ENCODE data around the gene MEF2C. TPM values are rescaled to one million over a fixed set of nuclear protein-coding genes. Genes with fewer than 3 reads are reported as not detected.

Gene MEF2C
- total RNA-seq, 3 donors from 2014 or later (not counting 1 experiment from before 2014, with no cell fraction given) = 9.2 to 22.0 (median 18.3) TPM

GRCh38 chr5:88888848-88889188, 5.8 kb upstream of the MEF2C start:
- Histone ChIP-seq H3K4me3 (ENCODE audit: low read length) (peak overlapping the region; percentile 44), H3K27ac (ENCODE audit: low read length) (peak overlapping the region; percentile 51), H3K36me3 (ENCODE audit: control insufficient read depth, insufficient read depth, low read length) (no peaks in the 10 kb centered on the region), H3K9me3 (ENCODE audit: control insufficient read depth, insufficient read depth, low read length) (no peaks in the 10 kb centered on the region), H3K27me3 (ENCODE audit: control insufficient read depth, insufficient read depth, low read length) (peaks cover 7% of the 10 kb centered on the region), H3K4me1 (ENCODE audit: control insufficient read depth, insufficient read depth, low read length) (peaks cover 12% of the 10 kb centered on the region)
- Mint-ChIP-seq H3K27me3 (ENCODE audit: low read depth in 2 of 2) (peaks cover 27 to 39% of the 10 kb centered on the region in 2 donors), H3K36me3 (no peaks in the 10 kb centered on the region), H3K4me1 (peaks cover 16 to 25% of the 10 kb centered on the region in 2 donors), H3K4me3 (no peak overlapping the region), H3K27ac (no peak overlapping the region), H3K9me3 (no peaks in the 10 kb centered on the region)
- no peak for TF ChIP-seq CTCF (IDR thresholded peaks at IDR 0.05)
- WGBS (ENCODE audit: insufficient coverage) = 14% methylated on average over 9 of the region's 9 CpGs
- DNase-seq (no peak), ATAC-seq (no peak)
- intact Hi-C loops (cut with micrococcal nuclease) = loop anchor here (10.0 kb wide), 1 partner anchor 426 kb away; no protein-coding TSS in a partner anchor

DNA sequence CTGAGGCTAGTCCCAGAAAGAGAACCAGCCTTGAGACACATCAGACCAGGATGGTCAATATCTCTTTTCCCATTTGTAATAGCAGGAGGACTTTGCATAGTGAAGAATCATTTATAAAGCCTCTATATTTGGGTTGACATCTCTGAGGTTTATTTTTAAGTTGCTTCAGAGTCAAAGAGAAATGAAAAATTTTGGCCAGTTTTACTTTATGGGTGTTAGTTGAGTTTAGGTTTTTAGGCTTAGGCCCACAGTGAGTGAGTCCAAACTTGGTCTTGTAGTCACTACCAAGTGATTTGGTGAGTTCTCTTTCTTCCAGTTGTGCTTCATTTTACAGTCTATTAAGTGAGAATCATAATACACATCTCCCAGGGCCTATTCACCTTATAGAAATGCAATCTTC, 5.3 kb upstream of the MEF2C start:
- Mint-ChIP-seq H3K27me3 (ENCODE audit: low read depth in 2 of 2) (peaks cover 27 to 39% of the 10 kb centered on the region in 2 donors), H3K4me1 (peaks cover 21 to 30% of the 10 kb centered on the region in 2 donors), H3K4me3 (no peak overlapping the region), H3K36me3 (no peaks in the 10 kb centered on the region), H3K27ac (no peak overlapping the region), H3K9me3 (no peaks in the 10 kb centered on the region)
- H3K27me3 ChIP-seq (ENCODE audit: control insufficient read depth, insufficient read depth, low read length) = peaks cover 7% of the 10 kb centered on the region
- peaks cover 12% of the 10 kb centered on the region for H3K4me1 ChIP-seq (ENCODE audit: control insufficient read depth, insufficient read depth, low read length)
- intact Hi-C loops (cut with micrococcal nuclease) = loop anchor here (10.0 kb wide), 1 partner anchor 427 kb away; no protein-coding TSS in a partner anchor
- no peak overlapping the region for H3K27ac ChIP-seq (ENCODE audit: low read length)
- H3K9me3 ChIP-seq (ENCODE audit: control insufficient read depth, insufficient read depth, low read length) = no peaks in the 10 kb centered on the region
- H3K4me3 ChIP-seq (ENCODE audit: low read length) = no peak overlapping the region
- TF ChIP-seq CTCF (IDR thresholded peaks at IDR 0.05) = no peak
- H3K36me3 ChIP-seq (ENCODE audit: control insufficient read depth, insufficient read depth, low read length) = no peaks in the 10 kb centered on the region
- DNase-seq (no peak), ATAC-seq (no peak)

DNA sequence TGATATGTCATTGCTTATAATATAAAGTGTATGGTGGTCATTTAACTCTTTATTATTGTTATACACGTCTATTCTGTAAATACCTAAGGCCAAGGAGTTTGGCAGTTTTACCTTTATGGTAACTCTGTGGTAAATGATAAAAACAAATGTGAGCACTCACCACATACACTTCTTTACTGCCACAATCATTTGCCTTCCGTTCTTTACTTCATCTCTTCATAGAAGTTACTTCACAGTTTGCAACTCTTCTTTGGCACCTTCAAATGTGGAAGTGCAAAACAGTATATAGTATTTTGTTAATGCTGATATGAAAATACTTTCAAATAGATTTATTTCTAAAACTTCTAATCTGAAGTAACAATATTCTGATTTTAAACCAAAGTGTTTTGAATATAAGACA, 4.4 kb upstream of the MEF2C start:
- Mint-ChIP-seq H3K9me3 (no peaks in the 10 kb centered on the region), H3K4me3 (no peak overlapping the region), H3K27me3 (ENCODE audit: low read depth in 2 of 2) (peaks cover 27 to 38% of the 10 kb centered on the region in 2 donors), H3K4me1 (peaks cover 28 to 36% of the 10 kb centered on the region in 2 donors), H3K27ac (no peak overlapping the region), H3K36me3 (no peaks in the 10 kb centered on the region)
- DNase-seq (no peak), ATAC-seq (no peak)
- Histone ChIP-seq H3K4me1 (ENCODE audit: control insufficient read depth, insufficient read depth, low read length) (peaks cover 12% of the 10 kb centered on the region), H3K36me3 (ENCODE audit: control insufficient read depth, insufficient read depth, low read length) (no peaks in the 10 kb centered on the region), H3K4me3 (ENCODE audit: low read length) (no peak overlapping the region), H3K27ac (ENCODE audit: low read length) (peak overlapping the region; percentile 7), H3K27me3 (ENCODE audit: control insufficient read depth, insufficient read depth, low read length) (peaks cover 7% of the 10 kb centered on the region), H3K9me3 (ENCODE audit: control insufficient read depth, insufficient read depth, low read length) (no peaks in the 10 kb centered on the region)
- no CpG with 5 or more reads among the region's 2 CpGs for WGBS (ENCODE audit: insufficient coverage)
- TF ChIP-seq CTCF (IDR thresholded peaks at IDR 0.05) = no peak
- intact Hi-C loops (cut with micrococcal nuclease) = loop anchor here (10.0 kb wide), 1 partner anchor 427 kb away; no protein-coding TSS in a partner anchor

GRCh38 chr5:88886746-88887341, 3.9 kb upstream of the MEF2C start:
- H3K4me1 ChIP-seq (ENCODE audit: control insufficient read depth, insufficient read depth, low read length) = peaks cover 12% of the 10 kb centered on the region
- no peak overlapping the region for H3K27ac Mint-ChIP-seq
- peak overlapping the region; percentile 7 for H3K27ac ChIP-seq (ENCODE audit: low read length)
- no peak for ATAC-seq
- peaks cover 23 to 34% of the 10 kb centered on the region in 2 donors for H3K27me3 Mint-ChIP-seq (ENCODE audit: low read depth in 2 of 2)
- WGBS (ENCODE audit: insufficient coverage) = 51% methylated on average over 4 of the region's 4 CpGs
- no peak for TF ChIP-seq CTCF (IDR thresholded peaks at IDR 0.05)
- no peak for DNase-seq
- no peaks in the 10 kb centered on the region for H3K9me3 Mint-ChIP-seq
- H3K4me1 Mint-ChIP-seq = peaks cover 32 to 39% of the 10 kb centered on the region in 2 donors
- H3K36me3 Mint-ChIP-seq = no peaks in the 10 kb centered on the region
- H3K9me3 ChIP-seq (ENCODE audit: control insufficient read depth, insufficient read depth, low read length) = no peaks in the 10 kb centered on the region
- H3K4me3 ChIP-seq (ENCODE audit: low read length) = peak overlapping the region; percentile 26
- peaks cover 7% of the 10 kb centered on the region for H3K27me3 ChIP-seq (ENCODE audit: control insufficient read depth, insufficient read depth, low read length)
- H3K4me3 Mint-ChIP-seq = no peak overlapping the region
- intact Hi-C loops (cut with micrococcal nuclease) = loop anchor here (10.0 kb wide), 1 partner anchor 428 kb away; no protein-coding TSS in a partner anchor
- H3K36me3 ChIP-seq (ENCODE audit: control insufficient read depth, insufficient read depth, low read length) = no peaks in the 10 kb centered on the region

Data from natural killer cell (primary cell).